ENCODE measurements around the gene GTF2B.

DNA sequence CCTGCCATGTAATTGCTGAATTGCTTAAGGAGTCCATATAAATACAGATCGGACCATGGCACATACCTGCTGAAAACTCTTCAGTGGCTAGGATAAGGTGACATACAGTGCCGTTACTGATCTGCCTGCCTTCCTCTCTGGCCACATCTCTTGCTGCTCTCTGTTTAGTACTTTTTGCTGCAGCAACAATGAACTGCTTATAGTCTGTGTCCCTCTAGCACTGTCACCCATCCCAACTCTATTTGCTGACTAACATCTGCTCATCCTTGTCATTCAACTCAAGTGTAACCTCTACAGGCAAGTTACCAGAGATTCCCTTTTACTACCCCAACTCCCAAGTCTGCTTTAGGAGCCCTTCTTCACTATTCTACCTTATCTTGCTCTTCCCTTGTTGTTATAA lies 65.6 kb downstream of the GTF2B start:
- TF ChIP-seq REST (IDR thresholded peaks at IDR 0.05; ENCODE audit: insufficient replicate concordance, low read depth), result no peak
- TF ChIP-seq, protein P1, sequence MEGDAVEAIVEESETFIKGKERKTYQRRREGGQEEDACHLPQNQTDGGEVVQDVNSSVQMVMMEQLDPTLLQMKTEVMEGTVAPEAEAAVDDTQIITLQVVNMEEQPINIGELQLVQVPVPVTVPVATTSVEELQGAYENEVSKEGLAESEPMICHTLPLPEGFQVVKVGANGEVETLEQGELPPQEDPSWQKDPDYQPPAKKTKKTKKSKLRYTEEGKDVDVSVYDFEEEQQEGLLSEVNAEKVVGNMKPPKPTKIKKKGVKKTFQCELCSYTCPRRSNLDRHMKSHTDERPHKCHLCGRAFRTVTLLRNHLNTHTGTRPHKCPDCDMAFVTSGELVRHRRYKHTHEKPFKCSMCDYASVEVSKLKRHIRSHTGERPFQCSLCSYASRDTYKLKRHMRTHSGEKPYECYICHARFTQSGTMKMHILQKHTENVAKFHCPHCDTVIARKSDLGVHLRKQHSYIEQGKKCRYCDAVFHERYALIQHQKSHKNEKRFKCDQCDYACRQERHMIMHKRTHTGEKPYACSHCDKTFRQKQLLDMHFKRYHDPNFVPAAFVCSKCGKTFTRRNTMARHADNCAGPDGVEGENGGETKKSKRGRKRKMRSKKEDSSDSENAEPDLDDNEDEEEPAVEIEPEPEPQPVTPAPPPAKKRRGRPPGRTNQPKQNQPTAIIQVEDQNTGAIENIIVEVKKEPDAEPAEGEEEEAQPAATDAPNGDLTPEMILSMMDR (IDR thresholded peaks at IDR 0.05; ENCODE audit: insufficient read depth, low read length), result no peak
- TF ChIP-seq POLR2AphosphoS5 (IDR thresholded peaks at IDR 0.05; ENCODE audit: low read depth), result no peak

All from HL-60 (cell line).